ENCODE data around the gene MT1X. TPM values are rescaled to one million over a fixed set of nuclear protein-coding genes. Genes with fewer than 3 reads are reported as not detected.

The MT1X gene
- total and polyA plus RNA-seq, 2 experiments from 2014 or later = 293 to 942 TPM

GRCh38 chr16:56639045-56639444 is 43.2 kb upstream of the MT1X start:
- H3F3A ChIP-seq (replicated peaks; ENCODE audit: low read depth) = peaks cover 11% of the 10 kb centered on the region; the same call in 1 of the 2 replicates

GRCh38 chr16:56640076-56640475 is 42.2 kb upstream of the MT1X start:
- peaks cover 99% of the 10 kb centered on the region for H3K27me3 Mint-ChIP-seq (ENCODE audit: insufficient read depth, low read depth, poor library complexity)
- H3K4me1 Mint-ChIP-seq = peaks cover 43% of the 10 kb centered on the region
- Histone ChIP-seq H3K4me3 (no peak overlapping the region), H3K36me3 (ENCODE audit: insufficient read depth) (no peaks in the 10 kb centered on the region; the same call in 1 of the 2 replicates), H4K20me1 (replicated peaks; ENCODE audit: insufficient read depth) (no peaks in the 10 kb centered on the region; the same call in 1 of the 2 replicates), H3K27ac (ENCODE audit: low read depth) (no peak overlapping the region), H2AFZ (no peak overlapping the region), H3K79me2 (replicated peaks; ENCODE audit: insufficient read depth) (no peaks in the 10 kb centered on the region), H3K4me2 (no peak overlapping the region), H3K4me1 (ENCODE audit: insufficient read depth) (peaks cover 17% of the 10 kb centered on the region; the same call in 1 of the 2 replicates), H3K9me2 (ENCODE audit: insufficient read depth) (no peaks in the 10 kb centered on the region), H3F3A (replicated peaks; ENCODE audit: low read depth) (peaks cover 13% of the 10 kb centered on the region; the same call in 1 of the 2 replicates), H3K27me3 (ENCODE audit: insufficient read depth) (peaks cover 100% of the 10 kb centered on the region)
- ATAC-seq = no peak
- H3K27ac Mint-ChIP-seq = no peak overlapping the region
- no peaks in the 10 kb centered on the region; the same call in 2 of the 3 replicates for H3K9me3 Mint-ChIP-seq
- no peak overlapping the region for H3K4me3 Mint-ChIP-seq
- no peak for DNase-seq (ENCODE audit: low spot score)
- no peaks in the 10 kb centered on the region; the same call in 2 of the 3 replicates for H3K36me3 Mint-ChIP-seq (ENCODE audit: low read depth)
- no peak for TF ChIP-seq STAT1 (IDR thresholded peaks at IDR 0.05; ENCODE audit: unreplicated experiment)
- no peak for TF ChIP-seq ZNF331 (CRISPR knock-in tag; IDR thresholded peaks at IDR 0.05; ENCODE audit: low read depth)
- TF ChIP-seq NANOG (IDR thresholded peaks at IDR 0.05; ENCODE audit: borderline replicate concordance) = no peak
- TF ChIP-seq CTCF (conservative IDR thresholded peaks at IDR 0.05; ENCODE audit: low read depth in 2 of 2) = no peak
- TF ChIP-seq REST (IDR thresholded peaks at IDR 0.05; ENCODE audit: unreplicated experiment) = no peak

More at GRCh38 chr16:56639045-56639444, 43.2 kb upstream of the MT1X start:
- H3K36me3 Mint-ChIP-seq (ENCODE audit: low read depth) = no peaks in the 10 kb centered on the region; the same call in 2 of the 3 replicates
- no peak for ATAC-seq
- Histone ChIP-seq H3K9me2 (ENCODE audit: insufficient read depth) (no peaks in the 10 kb centered on the region), H3K4me1 (ENCODE audit: insufficient read depth) (peaks cover 18% of the 10 kb centered on the region; the same call in 1 of the 2 replicates), H3K4me2 (peak overlapping the region; percentile 77; the same call in 1 of the 2 replicates), H3K36me3 (ENCODE audit: insufficient read depth) (no peaks in the 10 kb centered on the region; the same call in 1 of the 2 replicates), H3K79me2 (replicated peaks; ENCODE audit: insufficient read depth) (no peaks in the 10 kb centered on the region), H3K27ac (ENCODE audit: low read depth) (no peak overlapping the region), H3K27me3 (ENCODE audit: insufficient read depth) (peaks cover 100% of the 10 kb centered on the region), H4K20me1 (replicated peaks; ENCODE audit: insufficient read depth) (no peaks in the 10 kb centered on the region; the same call in 1 of the 2 replicates), H3K4me3 (peak overlapping the region; percentile 57), H2AFZ (no peak overlapping the region)
- H3K4me3 Mint-ChIP-seq = no peak overlapping the region; the same call in 2 of the 3 replicates
- no peak for DNase-seq (ENCODE audit: low spot score)
- H3K27me3 Mint-ChIP-seq (ENCODE audit: insufficient read depth, low read depth, poor library complexity) = peaks cover 99% of the 10 kb centered on the region
- no peak overlapping the region for H3K27ac Mint-ChIP-seq
- TF ChIP-seq ZNF331 (CRISPR knock-in tag; IDR thresholded peaks at IDR 0.05; ENCODE audit: low read depth) (no peak), POLR2AphosphoS5 (IDR thresholded peaks at IDR 0.05; ENCODE audit: low read depth) (no peak), REST (IDR thresholded peaks at IDR 0.05; ENCODE audit: unreplicated experiment) (no peak), EZH2phosphoT487 (IDR thresholded peaks at IDR 0.05; ENCODE audit: unreplicated experiment) (no peak), JUNB (IDR thresholded peaks at IDR 0.05; ENCODE audit: unreplicated experiment) (no peak)
- H3K4me1 Mint-ChIP-seq = peaks cover 45% of the 10 kb centered on the region
- H3K9me3 Mint-ChIP-seq = no peaks in the 10 kb centered on the region; the same call in 2 of the 3 replicates
